PC-3 (cell line): Measurements from ENCODE around the gene TEKT5. TPM values are rescaled to one million over a fixed set of nuclear protein-coding genes. Genes with fewer than 3 reads are reported as not detected.
"Not testable (repeated sequence)": the region's sequence is repeated elsewhere in the genome, so short reads cannot be mapped to it uniquely, and the experiment has no call there.

Experiments used
- ATAC-seq: fragments of 200-7000 bp; cut with Tn5 transposase; 2 replicates; pipeline ENCODE4 v1.9.1; 2020; ENCODE audit warnings: mild to moderate bottlenecking, moderate library complexity
- BruUV-seq: library from RNA; stranded (reverse); fragments of 400-500 nt; replicated peaks from 2 replicates; lab custom pipeline; 2021; lab: Mats Ljungman, UMichigan
- CTCF ChIA-PET: fragments of 300-600 bp; sonication (Branson Sonifier 250); formaldehyde crosslinking; loops from one replicate; lab custom pipeline; 2022; ENCODE audit warnings: antibody characterized with exemption; lab: Charles Lee
- POLR2A ChIA-PET: fragments of 300-600 bp; sonication (Branson Sonifier 250); formaldehyde crosslinking; loops from one replicate; lab custom pipeline; 2022; ENCODE audit warnings: antibody characterized with exemption; ENCODE audit not compliant: unreplicated experiment; lab: Charles Lee
- DNase-seq: peaks from one replicate; pipeline ENCODE4 v3.0.0-alpha.2; 2015
- H2AFZ ChIP-seq: fragments of 300-600 bp; sonication (generic); 2 replicates; pipeline ENCODE4 v1.6.0; 2016; ENCODE audit warnings: antibody characterized with exemption, low read length
- H3F3A ChIP-seq: fragments of 300-600 bp; sonication (generic); one replicate; pipeline ENCODE4 v1.6.0; 2017; ENCODE audit warnings: antibody characterized with exemption, low read length, control low read depth, mild to moderate bottlenecking; ENCODE audit not compliant: unreplicated experiment
- H3K27ac ChIP-seq: fragments of 300-600 bp; sonication (generic); 2 replicates; pipeline ENCODE4 v1.5.1; 2016; ENCODE audit warnings: mild to moderate bottlenecking, low read length
- H3K27me3 ChIP-seq: fragments of 300-600 bp; sonication (generic); 2 replicates; pipeline ENCODE4 v1.6.1; 2016; ENCODE audit warnings: low read length, mixed read lengths
- H3K36me3 ChIP-seq: fragments of 300-600 bp; sonication (generic); 2 replicates; pipeline ENCODE4 v1.6.1; 2016; ENCODE audit warnings: low read depth, mixed run types, low read length, mixed read lengths
- H3K4me1 ChIP-seq: fragments of 300-600 bp; sonication (generic); 2 replicates; pipeline ENCODE4 v1.5.1; 2016; ENCODE audit warnings: low read length; ENCODE audit not compliant: insufficient read depth
- H3K4me2 ChIP-seq: fragments of 300-600 bp; sonication (generic); 2 replicates; pipeline ENCODE4 v1.6.0; 2016; ENCODE audit warnings: low read length
- H3K4me3 ChIP-seq: fragments of 300-600 bp; sonication (generic); 2 replicates; pipeline ENCODE4 v1.5.1; 2016; ENCODE audit warnings: mild to moderate bottlenecking, low read length, mixed read lengths
- H3K79me2 ChIP-seq: fragments of 300-600 bp; sonication (generic); 2 replicates; pipeline ENCODE4 v1.6.1; 2017; ENCODE audit warnings: low read length, mixed read lengths
- H3K9ac ChIP-seq: fragments of 300-600 bp; sonication (generic); 2 replicates; pipeline ENCODE4 v1.6.0; 2016; ENCODE audit warnings: mild to moderate bottlenecking, low read length
- H3K9me2 ChIP-seq: fragments of 300-600 bp; sonication (generic); replicated peaks from 2 replicates; pipeline ENCODE4 v1.6.1; 2016; ENCODE audit warnings: mixed run types, low read length, mixed read lengths
- H3K9me3 ChIP-seq: fragments of 300-600 bp; sonication (generic); 2 replicates; pipeline ENCODE4 v1.6.1; 2016; ENCODE audit warnings: low read length, mixed read lengths
- H4K20me1 ChIP-seq: fragments of 300-600 bp; sonication (generic); 2 replicates; pipeline ENCODE4 v1.6.1; 2016; ENCODE audit warnings: low read length, mixed read lengths
- EZH2 ChIP-seq: fragments of 300-600 bp; sonication (generic); IDR thresholded peaks from one replicate; pipeline ENCODE4 v1.6.1; 2017; ENCODE audit warnings: antibody characterized with exemption, mild to moderate bottlenecking, low read length; ENCODE audit not compliant: unreplicated experiment
- EZH2phosphoT487 ChIP-seq: fragments of 300-600 bp; sonication (generic); IDR thresholded peaks from 2 replicates; pipeline ENCODE4 v1.6.1; 2018; ENCODE audit warnings: mild to moderate bottlenecking, antibody characterized with exemption, low read length, borderline replicate concordance
- intact Hi-C: fragments of 100-400 bp; cut with micrococcal nuclease; formaldehyde crosslinking; loops from 2 replicates; pipeline ENCODE4 v1.9.0; 2023
- total RNA-seq: library from RNA; depleted of rRNA; stranded (reverse); fragments of >200 nt; gene quantifications from 2 replicates; pipeline ENCODE4 v1.2.3, GENCODE V29; 2014
- TF ChIP-seq, protein P1 (sequence below): fragments of 300-600 bp; sonication (generic); conservative IDR thresholded peaks from 2 replicates; pipeline ENCODE4 v1.5.1; 2017; ENCODE audit warnings: antibody characterized with exemption, low read depth, mild to moderate bottlenecking, low read length

The TEKT5 gene
- total RNA-seq, 1 experiment from 2014 or later, result not detected

DNA sequence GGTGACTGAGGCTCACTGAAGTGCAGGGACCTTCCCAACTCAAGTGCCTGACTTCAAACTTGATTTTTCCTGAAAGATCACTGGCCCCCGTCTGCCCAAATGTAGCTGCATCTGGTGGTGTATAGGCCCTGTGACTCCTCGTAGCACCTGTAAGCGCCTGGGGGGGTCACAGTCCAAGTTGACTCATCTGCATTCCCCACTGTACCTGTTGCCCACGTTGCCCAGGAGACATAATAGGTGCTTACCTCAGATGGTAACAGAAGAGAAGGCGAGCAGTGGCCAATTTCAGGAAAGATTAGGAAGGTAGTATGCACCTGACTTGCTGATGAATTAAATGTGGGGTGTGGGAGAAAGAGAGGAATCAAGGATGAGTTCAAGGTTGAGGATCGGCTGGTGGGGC lies 70.2 kb downstream of the TEKT5 start:
- no TSS peak for BruUV-seq
- POLR2A ChIA-PET, result no interaction called here
- H3K79me2 ChIP-seq, result no peaks in the 10 kb centered on the region
- H3K27ac ChIP-seq, result no peak overlapping the region
- H3F3A ChIP-seq, result no peaks in the 10 kb centered on the region
- H3K27me3 ChIP-seq, result no peaks in the 10 kb centered on the region
- no peak overlapping the region for H3K4me3 ChIP-seq
- ATAC-seq (no peak), DNase-seq (no peak)
- intact Hi-C loops, result no loop called here
- H4K20me1 ChIP-seq, result no peaks in the 10 kb centered on the region
- H3K9ac ChIP-seq, result no peak overlapping the region
- TF ChIP-seq, protein P1, sequence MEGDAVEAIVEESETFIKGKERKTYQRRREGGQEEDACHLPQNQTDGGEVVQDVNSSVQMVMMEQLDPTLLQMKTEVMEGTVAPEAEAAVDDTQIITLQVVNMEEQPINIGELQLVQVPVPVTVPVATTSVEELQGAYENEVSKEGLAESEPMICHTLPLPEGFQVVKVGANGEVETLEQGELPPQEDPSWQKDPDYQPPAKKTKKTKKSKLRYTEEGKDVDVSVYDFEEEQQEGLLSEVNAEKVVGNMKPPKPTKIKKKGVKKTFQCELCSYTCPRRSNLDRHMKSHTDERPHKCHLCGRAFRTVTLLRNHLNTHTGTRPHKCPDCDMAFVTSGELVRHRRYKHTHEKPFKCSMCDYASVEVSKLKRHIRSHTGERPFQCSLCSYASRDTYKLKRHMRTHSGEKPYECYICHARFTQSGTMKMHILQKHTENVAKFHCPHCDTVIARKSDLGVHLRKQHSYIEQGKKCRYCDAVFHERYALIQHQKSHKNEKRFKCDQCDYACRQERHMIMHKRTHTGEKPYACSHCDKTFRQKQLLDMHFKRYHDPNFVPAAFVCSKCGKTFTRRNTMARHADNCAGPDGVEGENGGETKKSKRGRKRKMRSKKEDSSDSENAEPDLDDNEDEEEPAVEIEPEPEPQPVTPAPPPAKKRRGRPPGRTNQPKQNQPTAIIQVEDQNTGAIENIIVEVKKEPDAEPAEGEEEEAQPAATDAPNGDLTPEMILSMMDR, result no peak
- TF ChIP-seq EZH2 (no peak), EZH2phosphoT487 (no peak)
- no peak overlapping the region for H3K4me2 ChIP-seq
- CTCF ChIA-PET, result no interaction called here
- no peaks in the 10 kb centered on the region for H3K36me3 ChIP-seq
- H3K9me3 ChIP-seq, result no peaks in the 10 kb centered on the region
- H3K4me1 ChIP-seq, result peaks cover 6% of the 10 kb centered on the region; the same call in 1 of the 2 replicates
- H2AFZ ChIP-seq, result no peak overlapping the region
- no peaks in the 10 kb centered on the region for H3K9me2 ChIP-seq

DNA sequence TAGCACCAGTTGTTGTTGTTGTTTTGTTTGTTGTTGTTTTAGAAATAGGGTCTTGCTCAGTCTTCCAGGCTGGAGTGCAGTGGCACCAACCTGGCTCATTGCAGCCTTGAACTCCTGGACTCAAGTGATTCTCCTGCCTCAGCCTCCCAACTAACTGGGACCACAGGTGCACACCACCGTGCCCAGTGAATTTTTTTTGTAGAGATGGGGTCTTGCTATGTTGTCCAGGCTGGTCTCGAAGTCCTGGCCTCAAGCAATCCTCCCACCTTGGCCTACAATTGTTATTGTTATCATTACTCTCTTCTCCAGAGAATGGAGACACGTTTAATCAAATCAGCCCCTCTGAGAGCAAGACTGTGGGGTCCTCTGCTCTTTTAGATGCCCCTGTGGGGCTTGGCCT lies 71.7 kb downstream of the TEKT5 start:
- H3K4me1 ChIP-seq, result peaks cover 6% of the 10 kb centered on the region; the same call in 1 of the 2 replicates
- intact Hi-C loops, result no loop called here
- no peak overlapping the region for H3K4me2 ChIP-seq
- ChIA-PET CTCF (no interaction called here), POLR2A (no interaction called here)
- no peaks in the 10 kb centered on the region for H3F3A ChIP-seq
- H3K27me3 ChIP-seq, result no peaks in the 10 kb centered on the region
- no TSS peak for BruUV-seq
- no peak overlapping the region for H3K27ac ChIP-seq
- ATAC-seq (no peak), DNase-seq (no peak)
- no peaks in the 10 kb centered on the region for H3K9me3 ChIP-seq
- TF ChIP-seq EZH2phosphoT487 (no peak), EZH2 (no peak)
- TF ChIP-seq, protein P1, result no peak
- no peak overlapping the region for H3K4me3 ChIP-seq
- H4K20me1 ChIP-seq, result no peaks in the 10 kb centered on the region
- no peaks in the 10 kb centered on the region for H3K36me3 ChIP-seq
- H2AFZ ChIP-seq, result no peak overlapping the region
- no peaks in the 10 kb centered on the region for H3K9me2 ChIP-seq
- H3K9ac ChIP-seq, result no peak overlapping the region
- H3K79me2 ChIP-seq, result no peaks in the 10 kb centered on the region

DNA sequence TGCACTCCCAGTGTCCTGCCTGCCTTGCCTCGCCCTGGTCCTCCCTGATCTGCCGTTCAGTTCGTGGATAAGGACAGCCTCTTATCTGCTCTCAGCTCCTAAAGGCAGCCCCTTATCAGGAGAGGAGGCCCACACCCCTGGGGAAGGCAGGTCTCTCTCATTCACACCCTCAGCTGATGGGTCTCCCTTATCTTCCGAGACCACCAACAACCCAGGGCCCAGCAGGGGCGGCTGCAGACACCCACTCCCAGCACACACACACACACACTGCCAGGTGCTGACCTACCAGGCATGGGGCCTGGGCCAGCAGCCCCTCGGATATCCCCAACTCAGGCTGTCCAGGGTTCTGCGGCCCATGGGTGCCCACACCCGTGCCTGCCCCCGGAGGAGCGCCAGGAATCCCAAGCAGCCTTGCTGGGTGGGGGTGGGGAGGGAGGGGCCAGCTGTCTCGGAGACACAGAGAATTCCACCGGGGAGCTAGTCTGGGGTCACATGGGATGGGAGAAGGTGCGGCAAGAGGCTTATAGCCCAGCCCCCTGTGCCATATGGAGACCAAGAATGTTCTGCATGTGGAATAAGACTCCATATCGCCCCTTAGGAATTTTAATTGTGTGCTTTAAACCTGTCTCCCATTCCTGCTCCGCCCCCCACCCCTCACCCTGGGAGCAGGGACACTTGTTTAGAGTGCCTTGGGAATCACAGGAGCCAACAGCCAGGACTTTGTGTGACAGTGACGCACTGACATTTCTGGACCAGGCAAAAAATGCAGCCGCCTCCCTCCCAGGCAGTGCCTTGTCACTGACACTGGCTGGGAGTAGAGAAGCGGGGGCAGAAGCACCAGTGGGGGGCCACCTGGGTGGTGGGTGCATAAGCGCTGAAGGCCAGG lies 72.5 kb downstream of the TEKT5 start:
- no peak for ATAC-seq
- H3K4me1 ChIP-seq, result peaks cover 10% of the 10 kb centered on the region
- intact Hi-C loops, result no loop called here
- POLR2A ChIA-PET, result no interaction called here
- no peak for DNase-seq
- no TSS peak for BruUV-seq
- H3K27me3 ChIP-seq, result no peaks in the 10 kb centered on the region
- H3K4me3 ChIP-seq, result no peak overlapping the region
- no peak overlapping the region for H3K4me2 ChIP-seq
- H3K36me3 ChIP-seq, result no peaks in the 10 kb centered on the region
- H3K9ac ChIP-seq, result no peak overlapping the region
- no peak overlapping the region for H2AFZ ChIP-seq
- H3K79me2 ChIP-seq, result no peaks in the 10 kb centered on the region
- TF ChIP-seq, protein P1, result no peak
- TF ChIP-seq EZH2phosphoT487, result no peak
- no peak for TF ChIP-seq EZH2
- no peaks in the 10 kb centered on the region for H3K9me2 ChIP-seq
- no peaks in the 10 kb centered on the region for H3K9me3 ChIP-seq
- H4K20me1 ChIP-seq, result no peaks in the 10 kb centered on the region
- no peak overlapping the region for H3K27ac ChIP-seq
- CTCF ChIA-PET, result no interaction called here
- no peaks in the 10 kb centered on the region for H3F3A ChIP-seq

DNA sequence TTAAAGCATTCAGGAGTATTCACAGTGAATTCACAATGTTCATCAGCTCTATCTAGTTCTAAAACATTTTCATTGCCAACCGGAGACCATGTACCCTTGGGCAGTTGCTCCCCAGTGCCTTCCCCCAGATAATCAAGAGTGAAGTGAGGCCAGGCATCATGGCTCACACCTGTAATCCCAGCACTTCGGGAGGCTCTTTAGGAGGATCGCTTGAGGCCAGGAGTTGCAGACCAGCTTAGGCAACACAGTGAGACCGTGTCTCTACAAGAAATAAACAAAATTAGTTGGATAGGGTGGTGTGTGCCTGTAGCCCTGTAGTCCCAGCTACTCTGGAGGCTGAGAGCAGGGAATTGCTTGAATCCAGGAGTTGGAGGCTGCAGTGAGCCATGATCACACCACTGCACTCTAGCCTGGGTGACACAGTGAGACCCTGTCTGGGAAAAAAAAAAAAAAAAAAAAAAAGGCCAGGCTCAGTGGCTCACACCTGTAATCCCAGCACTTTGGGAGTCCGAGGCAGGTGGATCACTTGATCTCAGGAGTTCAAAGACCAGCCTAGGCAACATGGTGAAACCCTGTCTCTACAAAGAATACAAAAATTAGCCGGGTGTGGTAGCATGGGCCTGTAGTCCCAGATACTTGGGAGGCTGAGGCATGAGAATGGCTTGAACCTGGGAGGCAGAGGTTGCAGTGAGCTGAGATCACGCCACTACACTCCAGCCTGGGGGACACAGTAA lies 73.3 kb downstream of the TEKT5 start:
- intact Hi-C loops, BruUV-seq, H3F3A ChIP-seq, ATAC-seq, DNase-seq, H3K9me2 ChIP-seq, H3K9me3 ChIP-seq, H4K20me1 ChIP-seq, H3K4me3 ChIP-seq, H3K9ac ChIP-seq, H3K36me3 ChIP-seq, CTCF ChIA-PET, H3K4me2 ChIP-seq, POLR2A ChIA-PET, H2AFZ ChIP-seq, H3K27ac ChIP-seq, H3K79me2 ChIP-seq, H3K27me3 ChIP-seq: not testable (repeated sequence)
- H3K4me1 ChIP-seq, result peaks cover 17% of the 10 kb centered on the region
